Myocyte (in vitro differentiated cells): ENCODE data around the gene LRRC70. TPM values are rescaled to one million over a fixed set of nuclear protein-coding genes. Genes with fewer than 3 reads are reported as not detected.
"Not testable (repeated sequence)": the region's sequence is repeated elsewhere in the genome, so short reads cannot be mapped to it uniquely, and the experiment has no call there.

ENCODE experiments used
- DNase-seq: peaks from one replicate; pipeline ENCODE4 v3.0.0-alpha.2; 2012; ENCODE audit warnings: low read depth
- polyA plus RNA-seq: library from polyadenylated mRNA; unstranded; fragments of >200 nt; gene quantifications from one replicate; pipeline ENCODE4 v1.2.1, GENCODE V29; 2012; ENCODE audit warnings: missing spikeins
- total RNA-seq: library from RNA; depleted of rRNA; stranded (reverse); fragments of >200 nt; gene quantifications from 2 replicates; pipeline ENCODE4 v1.2.3, GENCODE V29; 2014

LRRC70 gene
- 0.19 TPM in 1 of 2 replicates, not detected in the other for total RNA-seq
- polyA plus RNA-seq, result 0.06 TPM

GRCh38 chr5:62578540-62578939 is at the start of gene LRRC70:
Gene LRRC70 (plus strand): TSS chr5:62578819. CDS start chr5:62579439, 620 bp downstream.
- DNase-seq, result peak; percentile 5

- no peak for DNase-seq
Observed at GRCh38 chr5:62533597-62533996, 45.0 kb upstream of the LRRC70 start.

- no peak for DNase-seq
Observed at GRCh38 chr5:62534461-62535236, 44.0 kb upstream of the LRRC70 start.

- DNase-seq, result no peak
Observed at GRCh38 chr5:62536232-62536631, 42.4 kb upstream of the LRRC70 start.

GRCh38 chr5:62536783-62537182 is 41.8 kb upstream of the LRRC70 start:
- DNase-seq, result no peak

GRCh38 chr5:62538017-62538942 is 40.3 kb upstream of the LRRC70 start:
- no peak for DNase-seq

GRCh38 chr5:62542720-62543119 is 35.9 kb upstream of the LRRC70 start:
- DNase-seq, result no peak

GRCh38 chr5:62547945-62548630 is 30.5 kb upstream of the LRRC70 start:
- DNase-seq, result no peak

- DNase-seq, result no peak
Observed at GRCh38 chr5:62550103-62550502, 28.5 kb upstream of the LRRC70 start.

GRCh38 chr5:62555930-62556329 is 22.7 kb upstream of the LRRC70 start:
- DNase-seq, result no peak

- DNase-seq, result no peak
Observed at GRCh38 chr5:62558941-62559340, 19.7 kb upstream of the LRRC70 start.

GRCh38 chr5:62560786-62561185 is 17.8 kb upstream of the LRRC70 start:
- no peak for DNase-seq

GRCh38 chr5:62561896-62562295 is 16.7 kb upstream of the LRRC70 start:
- DNase-seq, result no peak

GRCh38 chr5:62562867-62563266 is 15.8 kb upstream of the LRRC70 start:
- no peak for DNase-seq

GRCh38 chr5:62564101-62564500 is 14.5 kb upstream of the LRRC70 start:
- no peak for DNase-seq

- DNase-seq, result not testable (repeated sequence)
Observed at GRCh38 chr5:62565740-62566139, 12.9 kb upstream of the LRRC70 start.

- no peak for DNase-seq
Observed at GRCh38 chr5:62568143-62568542, 10.5 kb upstream of the LRRC70 start.

GRCh38 chr5:62568800-62569432 is 9.7 kb upstream of the LRRC70 start:
- DNase-seq, result no peak

GRCh38 chr5:62569470-62569869 is 9.1 kb upstream of the LRRC70 start:
- no peak for DNase-seq

GRCh38 chr5:62572918-62573514 is 5.6 kb upstream of the LRRC70 start:
- no peak for DNase-seq

GRCh38 chr5:62574599-62574998 is 4.0 kb upstream of the LRRC70 start:
- no peak for DNase-seq
